AG09309 (cell line): ENCODE results near the gene AFAP1L2.

Experiments
- DNase-seq: peaks from one replicate; pipeline ENCODE4 v3.0.0-alpha.2; 2010; ENCODE audit warnings: low read depth
- H3K4me3 ChIP-seq: 2 replicates; pipeline ENCODE4 v1.5.1; 2011; ENCODE audit warnings: mild to moderate bottlenecking, low read depth, low read length, moderate library complexity; ENCODE audit not compliant: control insufficient read depth
- TF ChIP-seq, protein P1 (sequence below): IDR thresholded peaks from 2 replicates; pipeline ENCODE4 v1.5.1; 2011; ENCODE audit warnings: mild to moderate bottlenecking, low read depth, low read length, inconsistent platforms; ENCODE audit not compliant: insufficient read depth, control insufficient read depth; ENCODE audit errors: missing control alignments

Gene AFAP1L2

DNA sequence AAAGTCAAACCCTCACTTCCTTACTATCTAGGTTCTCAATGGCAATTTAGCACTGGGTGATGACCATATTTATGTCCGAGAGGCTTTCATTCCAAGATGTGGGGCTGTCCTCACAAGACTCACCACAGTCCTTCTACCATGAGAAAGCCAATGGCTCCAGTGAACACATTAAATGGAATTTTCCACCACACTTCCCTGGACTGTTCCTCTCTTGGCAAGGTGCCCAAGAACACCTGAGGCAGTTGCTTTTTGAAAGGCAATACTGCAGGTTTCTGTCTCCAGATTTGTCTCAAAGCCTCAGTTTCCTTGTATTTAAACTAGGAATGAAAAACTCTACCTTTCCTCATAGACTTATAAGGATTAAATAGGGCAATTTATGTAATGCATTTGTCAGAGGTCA is 24.2 kb downstream of the AFAP1L2 start:
- DNase-seq, result no peak
- TF ChIP-seq, protein P1, sequence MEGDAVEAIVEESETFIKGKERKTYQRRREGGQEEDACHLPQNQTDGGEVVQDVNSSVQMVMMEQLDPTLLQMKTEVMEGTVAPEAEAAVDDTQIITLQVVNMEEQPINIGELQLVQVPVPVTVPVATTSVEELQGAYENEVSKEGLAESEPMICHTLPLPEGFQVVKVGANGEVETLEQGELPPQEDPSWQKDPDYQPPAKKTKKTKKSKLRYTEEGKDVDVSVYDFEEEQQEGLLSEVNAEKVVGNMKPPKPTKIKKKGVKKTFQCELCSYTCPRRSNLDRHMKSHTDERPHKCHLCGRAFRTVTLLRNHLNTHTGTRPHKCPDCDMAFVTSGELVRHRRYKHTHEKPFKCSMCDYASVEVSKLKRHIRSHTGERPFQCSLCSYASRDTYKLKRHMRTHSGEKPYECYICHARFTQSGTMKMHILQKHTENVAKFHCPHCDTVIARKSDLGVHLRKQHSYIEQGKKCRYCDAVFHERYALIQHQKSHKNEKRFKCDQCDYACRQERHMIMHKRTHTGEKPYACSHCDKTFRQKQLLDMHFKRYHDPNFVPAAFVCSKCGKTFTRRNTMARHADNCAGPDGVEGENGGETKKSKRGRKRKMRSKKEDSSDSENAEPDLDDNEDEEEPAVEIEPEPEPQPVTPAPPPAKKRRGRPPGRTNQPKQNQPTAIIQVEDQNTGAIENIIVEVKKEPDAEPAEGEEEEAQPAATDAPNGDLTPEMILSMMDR, result no peak
- no peak overlapping the region for H3K4me3 ChIP-seq

- peak; percentile 39 for DNase-seq
Observed at GRCh38 chr10:114379631-114380041, 24.7 kb downstream of the AFAP1L2 start.

GRCh38 chr10:114376523-114376922 is 27.8 kb downstream of the AFAP1L2 start:
- TF ChIP-seq, protein P1, result no peak
- no peak overlapping the region for H3K4me3 ChIP-seq
- DNase-seq, result no peak

More at GRCh38 chr10:114379631-114380041, 24.7 kb downstream of the AFAP1L2 start:
- TF ChIP-seq, protein P1, result no peak
- no peak overlapping the region for H3K4me3 ChIP-seq

DNA sequence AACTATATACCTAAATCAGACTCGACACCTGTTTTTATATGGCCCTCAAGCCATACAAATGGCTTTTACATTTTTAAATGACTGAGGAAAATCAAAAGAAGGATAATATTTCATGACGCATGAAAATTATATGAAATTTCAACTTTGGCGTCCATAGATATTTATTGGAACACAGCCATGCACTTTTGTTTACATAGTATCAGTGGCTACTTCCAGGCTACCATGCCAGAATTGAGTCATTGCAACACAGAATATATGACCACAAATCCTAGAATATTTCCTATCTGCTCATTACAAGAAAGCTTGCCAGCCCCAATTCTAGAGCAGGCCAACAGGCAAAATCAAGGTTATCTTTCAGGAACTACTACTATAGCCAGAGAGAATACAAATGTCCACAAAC is 29.3 kb downstream of the AFAP1L2 start:
- TF ChIP-seq, protein P1, result no peak
- H3K4me3 ChIP-seq, result no peak overlapping the region
- DNase-seq, result no peak

- H3K4me3 ChIP-seq, result no peak overlapping the region
Observed at GRCh38 chr10:114374053-114374791, 30.1 kb downstream of the AFAP1L2 start.

DNA sequence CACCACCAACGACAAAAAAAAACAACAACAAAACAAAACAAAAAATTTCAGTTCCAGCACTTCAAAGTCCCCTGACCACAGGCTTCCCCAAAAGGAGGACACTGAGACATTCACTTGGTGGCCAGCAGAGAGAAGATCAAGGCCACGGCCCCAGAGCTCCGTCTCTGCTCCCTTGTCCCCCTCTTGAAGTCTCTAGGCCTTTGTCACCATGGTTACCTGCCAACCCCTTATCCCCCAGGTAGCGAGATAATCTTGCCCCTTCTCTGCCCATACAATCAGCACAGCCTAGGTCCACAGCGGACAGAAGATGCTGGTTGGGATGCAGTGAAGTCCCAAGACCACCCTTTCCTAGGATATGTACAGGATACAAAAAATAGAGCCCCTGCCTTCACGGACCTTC is 30.7 kb downstream of the AFAP1L2 start:
- no peak for DNase-seq
- H3K4me3 ChIP-seq, result no peak overlapping the region
- TF ChIP-seq, protein P1, result no peak

More at GRCh38 chr10:114374053-114374791, 30.1 kb downstream of the AFAP1L2 start:
- TF ChIP-seq, protein P1, result no peak
- no peak for DNase-seq
